ENCODE results near the gene KCNE3. TPM values are rescaled to one million over a fixed set of nuclear protein-coding genes. Genes with fewer than 3 reads are reported as not detected.

The KCNE3 gene
- total and polyA plus RNA-seq, 2 donors from 2014 or later: 15.9 to 19.2 TPM

DNA sequence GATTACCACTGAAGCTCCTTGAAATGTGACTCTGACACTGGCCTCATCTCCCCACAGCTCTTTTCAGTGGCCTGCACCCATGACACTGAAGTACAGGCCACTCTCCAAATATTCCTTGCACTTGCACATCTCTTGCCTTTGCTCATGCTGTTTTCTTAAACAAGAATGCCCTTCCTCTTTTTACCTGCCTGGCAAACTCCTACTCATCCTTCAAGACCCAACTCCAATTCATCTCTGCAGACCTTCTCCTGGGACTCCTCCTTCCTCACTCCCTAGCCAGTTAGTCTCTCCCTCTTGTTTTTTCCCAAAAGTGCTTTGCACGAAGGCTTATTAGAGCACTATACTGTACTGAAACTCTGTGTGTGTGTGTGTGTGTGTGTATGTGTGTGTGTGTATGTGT is 2.6 kb downstream of the KCNE3 start:
- intact Hi-C loops (cut with DNase I): no loop called here
- no peak overlapping the region for H3K27ac ChIP-seq (ENCODE audit: low read depth in 2 of 2, low read length in 2 of 2)
- H3K9ac ChIP-seq (ENCODE audit: low read length in 3 of 3): no peak overlapping the region
- no peak overlapping the region for H3K4me3 ChIP-seq (ENCODE audit: low read length in 3 of 3)
- H3K9me3 ChIP-seq (ENCODE audit: control insufficient read depth in 2 of 3, insufficient read depth in 1 of 3, low read length in 3 of 3): no peaks in the 10 kb centered on the region
- DNase-seq: no peak
- H3K36me3 ChIP-seq (ENCODE audit: control insufficient read depth in 2 of 3, insufficient read depth in 3 of 3, low read length in 3 of 3): peaks cover 0 to 11% (median 0%) of the 10 kb centered on the region in 3 donors
- H3K27me3 ChIP-seq (ENCODE audit: control insufficient read depth, insufficient read depth, low read length): no peaks in the 10 kb centered on the region
- FAIRE-seq: no peak
- H3K4me1 ChIP-seq (ENCODE audit: control insufficient read depth in 2 of 3, insufficient read depth in 2 of 3, low read depth in 1 of 3, low read length in 3 of 3): peaks cover 0 to 31% (median 18%) of the 10 kb centered on the region in 3 donors
- TF ChIP-seq, protein P1, sequence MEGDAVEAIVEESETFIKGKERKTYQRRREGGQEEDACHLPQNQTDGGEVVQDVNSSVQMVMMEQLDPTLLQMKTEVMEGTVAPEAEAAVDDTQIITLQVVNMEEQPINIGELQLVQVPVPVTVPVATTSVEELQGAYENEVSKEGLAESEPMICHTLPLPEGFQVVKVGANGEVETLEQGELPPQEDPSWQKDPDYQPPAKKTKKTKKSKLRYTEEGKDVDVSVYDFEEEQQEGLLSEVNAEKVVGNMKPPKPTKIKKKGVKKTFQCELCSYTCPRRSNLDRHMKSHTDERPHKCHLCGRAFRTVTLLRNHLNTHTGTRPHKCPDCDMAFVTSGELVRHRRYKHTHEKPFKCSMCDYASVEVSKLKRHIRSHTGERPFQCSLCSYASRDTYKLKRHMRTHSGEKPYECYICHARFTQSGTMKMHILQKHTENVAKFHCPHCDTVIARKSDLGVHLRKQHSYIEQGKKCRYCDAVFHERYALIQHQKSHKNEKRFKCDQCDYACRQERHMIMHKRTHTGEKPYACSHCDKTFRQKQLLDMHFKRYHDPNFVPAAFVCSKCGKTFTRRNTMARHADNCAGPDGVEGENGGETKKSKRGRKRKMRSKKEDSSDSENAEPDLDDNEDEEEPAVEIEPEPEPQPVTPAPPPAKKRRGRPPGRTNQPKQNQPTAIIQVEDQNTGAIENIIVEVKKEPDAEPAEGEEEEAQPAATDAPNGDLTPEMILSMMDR (IDR thresholded peaks at IDR 0.05; ENCODE audit: borderline replicate concordance, extremely low read depth, insufficient read depth): no peak

GRCh38 chr11:74463216-74463615 is 4.1 kb downstream of the KCNE3 start:
- Histone ChIP-seq H3K4me1 (ENCODE audit: control insufficient read depth in 2 of 3, insufficient read depth in 2 of 3, low read depth in 1 of 3, low read length in 3 of 3) (peaks cover 0 to 31% (median 18%) of the 10 kb centered on the region in 3 donors), H3K27ac (ENCODE audit: low read depth in 2 of 2, low read length in 2 of 2) (no peak overlapping the region), H3K4me3 (ENCODE audit: low read length in 3 of 3) (no peak overlapping the region), H3K9ac (ENCODE audit: low read length in 3 of 3) (no peak overlapping the region), H3K9me3 (ENCODE audit: control insufficient read depth in 2 of 3, insufficient read depth in 1 of 3, low read length in 3 of 3) (no peaks in the 10 kb centered on the region), H3K36me3 (ENCODE audit: control insufficient read depth in 2 of 3, insufficient read depth in 3 of 3, low read length in 3 of 3) (peaks cover 0 to 14% (median 4%) of the 10 kb centered on the region in 3 donors), H3K27me3 (ENCODE audit: control insufficient read depth, insufficient read depth, low read length) (no peaks in the 10 kb centered on the region)
- DNase-seq (no peak), FAIRE-seq (no peak)
- TF ChIP-seq, protein P1 (IDR thresholded peaks at IDR 0.05; ENCODE audit: borderline replicate concordance, extremely low read depth, insufficient read depth): no peak
- intact Hi-C loops (cut with DNase I): no loop called here

GRCh38 chr11:74462631-74463030 is 4.7 kb downstream of the KCNE3 start:
- Histone ChIP-seq H3K4me1 (ENCODE audit: control insufficient read depth in 2 of 3, insufficient read depth in 2 of 3, low read depth in 1 of 3, low read length in 3 of 3) (peaks cover 0 to 27% (median 14%) of the 10 kb centered on the region in 3 donors), H3K36me3 (ENCODE audit: control insufficient read depth in 2 of 3, insufficient read depth in 3 of 3, low read length in 3 of 3) (peaks cover 0 to 15% (median 5%) of the 10 kb centered on the region in 3 donors), H3K4me3 (ENCODE audit: low read length in 3 of 3) (no peak overlapping the region), H3K9ac (ENCODE audit: low read length in 3 of 3) (no peak overlapping the region), H3K27me3 (ENCODE audit: control insufficient read depth, insufficient read depth, low read length) (no peaks in the 10 kb centered on the region), H3K27ac (ENCODE audit: low read depth in 2 of 2, low read length in 2 of 2) (peak overlapping the region in 1 of 2 donors; percentile 56), H3K9me3 (ENCODE audit: control insufficient read depth in 2 of 3, insufficient read depth in 1 of 3, low read length in 3 of 3) (no peaks in the 10 kb centered on the region)
- FAIRE-seq (no peak), DNase-seq (no peak)
- TF ChIP-seq, protein P1 (IDR thresholded peaks at IDR 0.05; ENCODE audit: borderline replicate concordance, extremely low read depth, insufficient read depth): no peak
- intact Hi-C loops (cut with DNase I): no loop called here

DNA sequence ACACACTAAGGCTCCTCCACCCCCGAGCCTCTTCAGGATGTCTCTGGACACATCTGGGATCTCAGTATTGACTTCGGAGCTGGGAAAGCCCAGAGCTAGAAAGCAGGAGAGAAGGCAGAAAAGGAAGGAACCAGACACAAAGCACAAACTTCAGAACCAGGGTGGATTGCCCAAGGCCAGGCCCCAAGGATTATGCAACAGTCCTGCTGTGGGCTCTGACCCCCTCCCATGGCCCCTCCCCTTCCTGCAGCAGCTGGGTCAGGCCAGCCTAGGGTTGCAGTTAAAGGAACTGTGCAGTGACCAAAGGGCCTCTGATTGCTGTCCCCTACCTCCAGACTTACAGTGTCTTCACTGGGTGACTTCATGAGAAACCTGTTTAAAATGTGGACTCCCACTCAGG is 5.3 kb downstream of the KCNE3 start:
- H3K36me3 ChIP-seq (ENCODE audit: control insufficient read depth in 2 of 3, insufficient read depth in 3 of 3, low read length in 3 of 3): peaks cover 0 to 21% (median 7%) of the 10 kb centered on the region in 3 donors
- H3K27me3 ChIP-seq (ENCODE audit: control insufficient read depth, insufficient read depth, low read length): no peaks in the 10 kb centered on the region
- DNase-seq: peak in 2 of 5 donors; percentile 17 to 93
- H3K27ac ChIP-seq (ENCODE audit: low read depth in 2 of 2, low read length in 2 of 2): peak overlapping the region; percentile 27 to 56
- TF ChIP-seq, protein P1 (IDR thresholded peaks at IDR 0.05; ENCODE audit: borderline replicate concordance, extremely low read depth, insufficient read depth): no peak
- peak overlapping the region in 2 of 3 donors; percentile 31 to 51 for H3K4me3 ChIP-seq (ENCODE audit: low read length in 3 of 3)
- H3K4me1 ChIP-seq (ENCODE audit: control insufficient read depth in 2 of 3, insufficient read depth in 2 of 3, low read depth in 1 of 3, low read length in 3 of 3): peaks cover 0 to 27% (median 13%) of the 10 kb centered on the region in 3 donors
- intact Hi-C loops (cut with DNase I): no loop called here
- no peak for FAIRE-seq
- H3K9ac ChIP-seq (ENCODE audit: low read length in 3 of 3): no peak overlapping the region
- no peaks in the 10 kb centered on the region for H3K9me3 ChIP-seq (ENCODE audit: control insufficient read depth in 2 of 3, insufficient read depth in 1 of 3, low read length in 3 of 3)
